Stimulated activated memory B cell treated with anti-CD40 and anti-IgM and Interleukin-4, amounts not matched to agents 10 μg/mL and 1 μg/mL and 100 μg/mL, for 72 hours (primary cell): ENCODE data around the gene TRIO.
"Not testable (repeated sequence)": the region's sequence is repeated elsewhere in the genome, so short reads cannot be mapped to it uniquely, and the experiment has no call there.

ENCODE experiments used
- ATAC-seq: fragments of 150-1000 bp; cut with Tn5 transposase; 2 replicates; pipeline ENCODE4 v1.10.0; 2021
- H3K27ac Mint-ChIP-seq: one replicate; pipeline ENCODE4 v1.8.0; 2022; ENCODE audit warnings: mild to moderate bottlenecking, mixed read lengths
- H3K27me3 Mint-ChIP-seq: one replicate; pipeline ENCODE4 v1.8.0; 2022; ENCODE audit warnings: mixed read lengths
- H3K36me3 Mint-ChIP-seq: one replicate; pipeline ENCODE4 v1.8.0; 2022; ENCODE audit warnings: mixed read lengths
- H3K4me1 Mint-ChIP-seq: one replicate; pipeline ENCODE4 v1.8.0; 2022; ENCODE audit warnings: mixed read lengths
- H3K4me3 Mint-ChIP-seq: one replicate; pipeline ENCODE4 v1.8.0; 2022; ENCODE audit warnings: mild to moderate bottlenecking, moderate library complexity, mixed read lengths
- H3K9me3 Mint-ChIP-seq: one replicate; pipeline ENCODE4 v1.8.0; 2022; ENCODE audit warnings: mixed read lengths

The TRIO gene

DNA sequence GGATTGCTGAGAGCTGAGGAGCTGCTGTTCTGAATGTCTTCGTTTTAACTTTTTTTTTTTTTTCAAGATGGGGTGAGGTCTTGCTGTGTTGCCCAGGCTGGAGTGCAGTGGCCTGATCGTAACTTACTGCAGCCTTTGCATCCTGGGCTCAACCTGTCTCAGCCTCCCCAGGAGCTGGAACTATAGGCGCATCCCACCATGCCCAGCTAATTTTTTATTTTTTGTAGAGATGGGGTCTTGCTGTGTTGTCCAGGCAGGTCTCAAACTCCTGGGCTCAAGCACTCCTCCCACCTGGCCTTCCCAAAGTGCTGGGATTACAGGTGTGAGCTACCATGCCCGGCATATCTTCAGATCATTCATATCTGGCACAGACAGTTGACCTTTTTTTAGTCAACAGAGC lies 46.5 kb downstream of the TRIO start:
- ATAC-seq, result no peak
- H3K27me3 Mint-ChIP-seq, result no peaks in the 10 kb centered on the region
- peak overlapping the region; percentile 50 for H3K4me3 Mint-ChIP-seq
- H3K36me3 Mint-ChIP-seq, result no peaks in the 10 kb centered on the region
- H3K27ac Mint-ChIP-seq, result peak overlapping the region; percentile 36
- no peaks in the 10 kb centered on the region for H3K9me3 Mint-ChIP-seq
- peaks cover 82% of the 10 kb centered on the region for H3K4me1 Mint-ChIP-seq

DNA sequence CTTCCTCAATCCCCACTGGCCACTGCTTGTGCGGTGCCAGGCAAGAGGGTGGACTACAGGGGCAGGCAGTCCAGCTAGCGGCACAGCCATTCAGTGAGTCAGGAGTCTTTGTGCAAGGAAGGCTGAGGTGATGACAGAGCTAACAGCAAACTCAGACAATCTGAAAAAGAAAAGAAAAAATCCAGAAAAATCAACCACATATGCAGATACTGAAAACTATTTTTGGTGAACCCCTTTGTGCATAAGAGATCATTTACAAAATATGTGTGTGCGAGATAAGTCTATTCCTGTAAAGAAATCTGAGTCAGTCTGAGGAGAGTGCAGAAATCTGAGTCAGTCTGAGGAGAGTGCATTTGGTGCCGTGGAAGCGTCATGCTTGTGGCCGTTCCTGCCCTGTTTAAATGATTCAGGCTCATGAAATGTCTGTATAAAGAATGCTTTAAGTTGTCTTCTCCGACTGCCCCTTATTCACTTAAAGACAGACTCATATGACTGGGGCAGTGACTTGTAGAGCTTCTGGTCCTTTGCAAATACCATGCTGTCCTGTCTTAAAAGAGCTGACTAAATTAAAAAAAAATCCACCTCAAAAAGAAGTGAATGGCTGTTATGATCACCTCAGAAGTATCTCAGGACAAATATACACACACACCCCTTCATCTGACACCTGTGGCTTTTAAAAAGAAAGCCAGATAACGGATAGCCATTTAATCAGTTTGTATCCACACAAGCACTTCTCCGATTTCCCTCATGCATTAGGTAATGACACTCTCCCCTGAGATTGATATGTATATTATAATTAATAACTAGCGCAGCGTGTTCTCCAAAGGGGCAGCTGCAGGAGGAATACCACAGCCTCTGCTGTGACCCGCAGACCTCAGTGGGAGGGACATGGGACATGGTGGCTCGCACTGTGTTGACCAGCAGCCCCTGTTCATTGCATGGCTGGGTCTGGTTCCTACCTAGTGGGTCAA lies 47.3 kb downstream of the TRIO start:
- no peaks in the 10 kb centered on the region for H3K27me3 Mint-ChIP-seq
- H3K9me3 Mint-ChIP-seq, result no peaks in the 10 kb centered on the region
- peaks cover 82% of the 10 kb centered on the region for H3K4me1 Mint-ChIP-seq
- H3K4me3 Mint-ChIP-seq, result peak overlapping the region; percentile 50
- H3K27ac Mint-ChIP-seq, result peak overlapping the region; percentile 36
- ATAC-seq, result no peak
- H3K36me3 Mint-ChIP-seq, result peaks cover 3% of the 10 kb centered on the region

- Mint-ChIP-seq H3K4me3 (no peak overlapping the region), H3K9me3 (no peaks in the 10 kb centered on the region), H3K36me3 (peaks cover 8% of the 10 kb centered on the region), H3K27me3 (no peaks in the 10 kb centered on the region), H3K4me1 (peaks cover 78% of the 10 kb centered on the region), H3K27ac (peak overlapping the region; percentile 36)
- no peak for ATAC-seq
These were observed 48.2 kb downstream of the TRIO start for GRCh38 chr5:14191325-14191724.

DNA sequence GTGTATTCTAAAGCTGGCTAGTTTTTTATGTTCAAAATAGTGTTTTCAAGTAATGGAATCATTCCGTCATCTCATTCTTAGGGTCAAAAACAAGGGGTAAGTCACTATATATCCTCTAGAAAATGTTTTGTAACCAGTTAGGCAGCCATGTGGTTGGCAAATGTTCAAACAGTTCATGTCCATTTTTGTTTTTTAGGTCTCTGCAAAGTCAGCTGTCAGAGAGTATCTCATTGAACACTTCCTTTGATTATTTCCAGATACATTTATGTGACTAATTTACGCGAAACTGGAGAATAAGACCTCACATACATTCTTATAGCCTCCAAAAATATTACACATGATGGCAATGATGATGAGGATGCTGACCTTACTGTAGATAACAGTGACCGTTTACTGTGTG lies 50.4 kb downstream of the TRIO start:
- peaks cover 8% of the 10 kb centered on the region for H3K36me3 Mint-ChIP-seq
- H3K27ac Mint-ChIP-seq, result no peak overlapping the region
- ATAC-seq, result no peak
- H3K4me1 Mint-ChIP-seq, result peaks cover 75% of the 10 kb centered on the region
- H3K4me3 Mint-ChIP-seq, result no peak overlapping the region
- no peaks in the 10 kb centered on the region for H3K27me3 Mint-ChIP-seq
- H3K9me3 Mint-ChIP-seq, result no peaks in the 10 kb centered on the region

DNA sequence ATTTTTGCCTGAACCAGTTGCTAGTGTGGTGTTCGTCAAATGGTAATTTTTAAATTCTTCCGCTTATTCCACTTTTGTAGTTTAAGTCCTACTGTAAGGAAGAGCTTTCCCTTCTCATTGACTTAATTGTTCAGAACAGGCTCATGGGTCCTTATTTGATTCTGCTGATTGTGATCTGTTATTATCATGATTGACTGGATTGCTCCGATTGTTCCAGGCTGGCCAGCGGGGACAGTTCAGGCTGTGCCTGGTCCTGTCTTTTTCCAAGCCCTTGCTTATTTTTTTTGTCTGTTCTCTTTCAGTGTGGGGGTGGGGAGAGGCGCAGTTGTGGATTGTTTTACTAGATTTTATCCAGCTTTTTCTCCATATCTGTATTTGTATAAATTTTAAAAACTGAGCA lies 52.4 kb downstream of the TRIO start:
- Mint-ChIP-seq H3K4me1 (peaks cover 66% of the 10 kb centered on the region), H3K27me3 (no peaks in the 10 kb centered on the region), H3K36me3 (peaks cover 8% of the 10 kb centered on the region), H3K9me3 (no peaks in the 10 kb centered on the region), H3K27ac (no peak overlapping the region), H3K4me3 (no peak overlapping the region)
- ATAC-seq, result no peak

DNA sequence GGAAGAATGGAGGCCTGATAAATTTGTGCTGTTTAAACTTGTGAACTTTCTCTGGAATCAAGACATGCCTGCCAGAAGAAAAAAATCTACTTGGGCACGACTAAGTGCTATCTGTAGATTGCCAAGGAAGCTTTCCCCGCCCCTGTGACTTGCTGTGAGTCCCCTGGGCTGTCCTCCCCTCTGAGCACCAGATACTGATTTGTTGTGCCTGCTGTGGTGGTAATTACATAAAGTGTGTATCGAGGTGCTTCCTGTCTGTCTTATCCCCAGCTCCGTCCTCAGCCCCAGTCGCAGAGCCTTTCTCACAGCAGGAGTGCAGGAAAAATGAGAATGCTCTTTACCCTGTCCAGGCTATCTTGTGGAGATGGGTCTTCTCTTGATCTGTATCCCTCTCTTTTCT lies 53.9 kb downstream of the TRIO start:
- Mint-ChIP-seq H3K27ac (no peak overlapping the region), H3K4me3 (no peak overlapping the region), H3K4me1 (peaks cover 65% of the 10 kb centered on the region), H3K27me3 (no peaks in the 10 kb centered on the region), H3K36me3 (peaks cover 8% of the 10 kb centered on the region), H3K9me3 (no peaks in the 10 kb centered on the region)
- ATAC-seq, result no peak

DNA sequence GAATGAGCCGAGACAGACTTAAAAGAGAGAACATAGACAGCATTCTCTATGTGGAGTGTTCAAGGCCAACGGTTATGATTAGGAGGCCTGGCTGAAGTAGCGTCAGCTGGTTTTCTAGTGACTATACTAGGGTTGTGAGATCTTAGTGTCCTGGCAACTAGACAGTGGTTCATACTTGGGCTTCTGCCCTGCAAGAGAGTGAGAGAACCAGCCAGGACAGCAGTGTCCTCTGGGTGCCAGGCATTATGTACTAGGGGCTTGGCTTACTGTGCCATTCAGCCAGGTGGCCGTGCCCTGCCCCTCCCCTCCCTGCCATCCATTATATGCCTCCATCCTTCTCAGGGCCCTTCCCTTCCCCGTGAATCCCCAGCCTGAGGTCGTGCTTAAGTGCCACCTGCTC lies 56.8 kb downstream of the TRIO start:
- Mint-ChIP-seq H3K36me3 (peaks cover 8% of the 10 kb centered on the region), H3K27me3 (no peaks in the 10 kb centered on the region), H3K9me3 (no peaks in the 10 kb centered on the region), H3K4me1 (peaks cover 76% of the 10 kb centered on the region), H3K4me3 (no peak overlapping the region), H3K27ac (peak overlapping the region; percentile 45)
- ATAC-seq, result no peak

DNA sequence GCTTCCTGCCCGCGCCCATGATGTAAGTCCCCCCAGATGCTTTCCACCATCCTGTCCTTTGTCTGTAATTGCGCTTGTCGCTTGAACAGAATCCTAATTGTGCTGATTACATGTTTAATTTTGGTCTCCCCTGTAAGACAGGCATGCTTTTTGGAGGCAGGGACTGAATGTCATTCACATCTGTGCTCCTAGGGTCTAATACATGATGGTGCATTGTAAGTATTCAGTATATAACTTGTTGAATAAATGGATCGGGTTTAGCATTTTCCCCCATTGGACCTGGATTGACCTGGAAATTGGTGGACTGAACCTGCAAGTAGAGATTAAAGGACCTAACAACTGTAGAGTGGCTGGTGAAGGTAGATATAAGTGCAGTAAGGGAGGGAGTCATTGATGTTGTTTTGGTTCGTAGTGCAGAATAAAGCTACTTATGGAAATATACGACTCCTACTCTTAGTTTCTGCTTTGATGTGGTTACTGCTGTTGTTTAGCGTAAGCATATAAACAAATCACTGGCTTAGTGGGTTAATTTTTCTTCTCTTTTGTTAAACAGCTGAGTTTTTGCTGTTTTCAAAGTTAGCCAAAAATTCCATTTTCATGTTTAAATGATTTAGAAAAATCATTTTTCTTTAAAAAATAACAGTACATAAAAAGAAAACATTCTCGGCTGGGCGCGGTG lies 57.3 kb downstream of the TRIO start:
- no peak for ATAC-seq
- H3K9me3 Mint-ChIP-seq, result no peaks in the 10 kb centered on the region
- peaks cover 75% of the 10 kb centered on the region for H3K4me1 Mint-ChIP-seq
- H3K4me3 Mint-ChIP-seq, result no peak overlapping the region
- H3K27me3 Mint-ChIP-seq, result no peaks in the 10 kb centered on the region
- peaks cover 5% of the 10 kb centered on the region for H3K36me3 Mint-ChIP-seq
- peak overlapping the region; percentile 45 for H3K27ac Mint-ChIP-seq

DNA sequence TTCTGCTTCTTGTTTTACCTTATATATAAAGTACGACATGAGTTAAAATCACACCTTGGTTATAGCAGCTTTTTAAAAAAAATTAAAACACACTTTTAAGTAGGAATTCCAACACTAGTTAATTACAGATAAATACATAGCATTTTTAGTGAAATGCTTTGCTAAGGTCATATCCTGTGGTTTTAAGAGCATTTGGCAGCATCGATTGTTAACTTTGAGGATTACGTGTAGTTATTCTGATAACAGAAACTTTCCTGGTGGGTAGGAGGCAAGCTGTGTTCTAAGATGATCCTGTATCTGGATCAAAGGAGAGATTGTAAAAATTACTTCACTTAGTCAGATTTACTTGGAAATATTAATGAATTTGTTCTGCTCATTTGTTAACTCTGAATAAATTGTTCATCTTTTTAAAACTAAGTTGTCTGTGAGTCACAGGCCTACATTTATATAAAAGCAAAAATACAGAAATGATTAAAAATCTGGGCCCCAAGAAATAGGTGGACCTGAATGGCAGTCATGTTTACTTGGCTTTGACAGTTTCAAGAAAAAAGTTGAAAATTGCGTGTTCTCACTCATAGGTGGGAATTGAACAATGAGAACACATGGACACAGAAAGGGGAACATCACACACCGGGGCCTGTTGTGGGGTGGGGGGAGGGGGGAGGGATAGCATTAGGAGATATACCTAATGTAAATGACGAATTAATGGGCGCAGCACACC lies 58.3 kb downstream of the TRIO start:
- Mint-ChIP-seq H3K4me1 (peaks cover 76% of the 10 kb centered on the region), H3K9me3 (no peaks in the 10 kb centered on the region), H3K4me3 (no peak overlapping the region), H3K27me3 (no peaks in the 10 kb centered on the region), H3K27ac (no peak overlapping the region), H3K36me3 (no peaks in the 10 kb centered on the region)
- ATAC-seq, result no peak

- H3K27ac Mint-ChIP-seq, result peak overlapping the region; percentile 88
- H3K4me1 Mint-ChIP-seq, result peaks cover 74% of the 10 kb centered on the region
- ATAC-seq, result peak; percentile 63
- H3K9me3 Mint-ChIP-seq, result no peaks in the 10 kb centered on the region
- no peaks in the 10 kb centered on the region for H3K36me3 Mint-ChIP-seq
- peak overlapping the region; percentile 50 for H3K4me3 Mint-ChIP-seq
- H3K27me3 Mint-ChIP-seq, result no peaks in the 10 kb centered on the region
These were observed 59.3 kb downstream of the TRIO start for GRCh38 chr5:14202462-14202861.

- H3K27ac Mint-ChIP-seq, result peak overlapping the region; percentile 88
- ATAC-seq, result no peak
- no peaks in the 10 kb centered on the region for H3K36me3 Mint-ChIP-seq
- H3K4me1 Mint-ChIP-seq, result peaks cover 82% of the 10 kb centered on the region
- peak overlapping the region; percentile 62 for H3K4me3 Mint-ChIP-seq
- no peaks in the 10 kb centered on the region for H3K9me3 Mint-ChIP-seq
- H3K27me3 Mint-ChIP-seq, result no peaks in the 10 kb centered on the region
These were observed 61.0 kb downstream of the TRIO start for GRCh38 chr5:14204011-14204670.

GRCh38 chr5:14204785-14205321 lies 61.7 kb downstream of the TRIO start:
- Mint-ChIP-seq H3K27me3 (no peaks in the 10 kb centered on the region), H3K4me3 (peak overlapping the region; percentile 62), H3K27ac (peak overlapping the region; percentile 88), H3K4me1 (peaks cover 84% of the 10 kb centered on the region), H3K9me3 (no peaks in the 10 kb centered on the region), H3K36me3 (no peaks in the 10 kb centered on the region)
- no peak for ATAC-seq

- Mint-ChIP-seq H3K27ac (peak overlapping the region; percentile 92), H3K27me3 (no peaks in the 10 kb centered on the region), H3K36me3 (no peaks in the 10 kb centered on the region), H3K4me3 (no peak overlapping the region), H3K4me1 (peaks cover 88% of the 10 kb centered on the region), H3K9me3 (no peaks in the 10 kb centered on the region)
- ATAC-seq, result no peak
These were observed 63.0 kb downstream of the TRIO start for GRCh38 chr5:14206028-14206725.

DNA sequence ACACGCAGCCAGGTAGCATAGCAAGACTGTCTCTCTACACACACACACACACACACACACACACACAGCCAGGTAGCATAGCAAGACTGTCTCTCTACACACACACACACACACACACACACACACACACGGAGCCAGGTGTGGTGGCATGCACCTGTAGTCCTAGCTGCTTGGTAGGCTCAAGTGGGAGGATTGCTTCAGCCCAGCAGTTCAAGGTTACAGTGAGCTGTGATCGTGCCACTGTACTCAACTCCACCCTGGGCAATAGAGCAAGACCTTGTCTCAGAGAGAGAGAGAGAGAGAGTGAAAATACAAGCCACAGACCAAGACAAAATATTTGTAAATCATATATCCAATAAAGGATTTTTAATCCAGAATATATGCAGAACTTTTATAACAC lies 64.3 kb downstream of the TRIO start:
- H3K9me3 Mint-ChIP-seq, H3K27me3 Mint-ChIP-seq, H3K36me3 Mint-ChIP-seq: not testable (repeated sequence)
- ATAC-seq, result peak; percentile 60
- peaks cover 88% of the 10 kb centered on the region for H3K4me1 Mint-ChIP-seq
- H3K4me3 Mint-ChIP-seq, result peak overlapping the region; percentile 65
- peak overlapping the region; percentile 92 for H3K27ac Mint-ChIP-seq
